HG02623 (cell line): ENCODE results near the gene FBN1.

ENCODE experiments used
- ATAC-seq: cut with Tn5 transposase; IDR thresholded peaks from one replicate; pipeline ENCODE4 v1.9.1; 2021; ENCODE audit warnings: moderate library complexity; ENCODE audit not compliant: unreplicated experiment

FBN1 gene

GRCh38 chr15:48477795-48478360 is 167.6 kb downstream of the FBN1 start:
- ATAC-seq = no peak

GRCh38 chr15:48475600-48476395 is 169.7 kb downstream of the FBN1 start:
- no peak for ATAC-seq

- no peak for ATAC-seq
Measured at GRCh38 chr15:48473667-48474066, 171.8 kb downstream of the FBN1 start.

- no peak for ATAC-seq
Measured at GRCh38 chr15:48472756-48473155, 172.8 kb downstream of the FBN1 start.

- ATAC-seq = no peak
Measured at GRCh38 chr15:48471073-48471472, 174.4 kb downstream of the FBN1 start.

- ATAC-seq = no peak
Measured at GRCh38 chr15:48470096-48470495, 175.4 kb downstream of the FBN1 start.

GRCh38 chr15:48469681-48470080 is 175.8 kb downstream of the FBN1 start:
- ATAC-seq = no peak

- ATAC-seq = no peak
Measured at GRCh38 chr15:48469271-48469670, 176.2 kb downstream of the FBN1 start.

- ATAC-seq = no peak
Measured at GRCh38 chr15:48467801-48468200, 177.7 kb downstream of the FBN1 start.

GRCh38 chr15:48466820-48467219 is 178.7 kb downstream of the FBN1 start:
- ATAC-seq = no peak

- no peak for ATAC-seq
Measured at GRCh38 chr15:48466079-48466478, 179.4 kb downstream of the FBN1 start.

- ATAC-seq = no peak
Measured at GRCh38 chr15:48465410-48465809, 180.1 kb downstream of the FBN1 start.

GRCh38 chr15:48463366-48463880 is 182.1 kb downstream of the FBN1 start:
- ATAC-seq = no peak

- ATAC-seq = no peak
Measured at GRCh38 chr15:48462688-48463087, 182.8 kb downstream of the FBN1 start.

- ATAC-seq = no peak
Measured at GRCh38 chr15:48459571-48460442, 185.7 kb downstream of the FBN1 start.

- ATAC-seq = no peak
Measured at GRCh38 chr15:48458876-48459275, 186.6 kb downstream of the FBN1 start.

GRCh38 chr15:48456134-48456533 is 189.4 kb downstream of the FBN1 start:
- no peak for ATAC-seq

- ATAC-seq = no peak
Measured at GRCh38 chr15:48451736-48452135, 193.8 kb downstream of the FBN1 start.

GRCh38 chr15:48451241-48451640 is 194.3 kb downstream of the FBN1 start:
- ATAC-seq = no peak

- no peak for ATAC-seq
Measured at GRCh38 chr15:48449734-48450133, 195.8 kb downstream of the FBN1 start.

GRCh38 chr15:48447657-48448056 is 197.9 kb downstream of the FBN1 start:
- ATAC-seq = no peak
